CD4-positive, alpha-beta T cell treated with Interferon gamma for 1 hour (primary cell): ENCODE measurements around the gene POLR2J.
A peak's percentile ranks its signal among the peaks of the same experiment; 100 is the strongest.

Source experiments
- DNase-seq: peaks from one replicate; pipeline ENCODE4 v3.0.0-alpha.2; 2020

POLR2J gene

GRCh38 chr7:102433219-102434038 lies 45.3 kb downstream of the POLR2J start, which contains the start of gene ORAI2:
ORAI2 (plus strand) TSS chr7:102433575; CDS start chr7:102438957, 5,382 bp downstream.
- DNase-seq = peak; percentile 88

- DNase-seq = no peak
Measured at GRCh38 chr7:102432442-102433218, 46.1 kb downstream of the POLR2J start.

DNA sequence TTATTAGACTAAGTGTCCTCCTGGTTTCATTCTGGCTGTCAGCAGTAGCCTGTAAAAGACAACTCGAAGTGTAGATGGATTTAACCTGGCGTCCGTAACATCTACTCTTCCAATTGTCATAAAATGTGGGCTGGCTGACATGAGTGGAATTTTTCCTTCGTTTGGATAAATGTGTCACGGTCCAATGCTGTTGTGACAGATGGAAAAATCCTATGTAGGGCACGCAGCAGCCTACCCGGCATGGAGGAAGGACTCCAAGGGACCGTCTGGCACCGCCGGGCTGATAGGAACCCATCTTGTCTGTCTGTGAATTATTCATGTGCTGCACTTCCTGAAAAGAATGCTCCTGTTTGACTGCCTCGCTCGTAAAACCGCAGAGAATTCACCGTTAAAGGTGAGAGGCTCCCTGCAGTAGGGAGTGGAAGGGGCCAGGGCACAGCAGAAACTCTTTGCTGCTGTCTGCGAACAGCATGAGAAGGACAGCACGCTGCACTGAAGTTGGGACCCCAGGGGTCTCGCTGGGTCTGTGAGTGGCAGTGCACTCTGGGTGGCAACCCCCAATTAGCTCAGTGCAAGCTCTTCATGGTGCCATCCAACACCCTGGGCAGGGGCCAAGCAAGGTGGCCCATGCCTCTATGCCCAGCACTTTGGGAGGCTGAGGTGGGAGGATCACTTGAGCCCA lies 47.0 kb downstream of the POLR2J start:
- peak; percentile 74 for DNase-seq

DNA sequence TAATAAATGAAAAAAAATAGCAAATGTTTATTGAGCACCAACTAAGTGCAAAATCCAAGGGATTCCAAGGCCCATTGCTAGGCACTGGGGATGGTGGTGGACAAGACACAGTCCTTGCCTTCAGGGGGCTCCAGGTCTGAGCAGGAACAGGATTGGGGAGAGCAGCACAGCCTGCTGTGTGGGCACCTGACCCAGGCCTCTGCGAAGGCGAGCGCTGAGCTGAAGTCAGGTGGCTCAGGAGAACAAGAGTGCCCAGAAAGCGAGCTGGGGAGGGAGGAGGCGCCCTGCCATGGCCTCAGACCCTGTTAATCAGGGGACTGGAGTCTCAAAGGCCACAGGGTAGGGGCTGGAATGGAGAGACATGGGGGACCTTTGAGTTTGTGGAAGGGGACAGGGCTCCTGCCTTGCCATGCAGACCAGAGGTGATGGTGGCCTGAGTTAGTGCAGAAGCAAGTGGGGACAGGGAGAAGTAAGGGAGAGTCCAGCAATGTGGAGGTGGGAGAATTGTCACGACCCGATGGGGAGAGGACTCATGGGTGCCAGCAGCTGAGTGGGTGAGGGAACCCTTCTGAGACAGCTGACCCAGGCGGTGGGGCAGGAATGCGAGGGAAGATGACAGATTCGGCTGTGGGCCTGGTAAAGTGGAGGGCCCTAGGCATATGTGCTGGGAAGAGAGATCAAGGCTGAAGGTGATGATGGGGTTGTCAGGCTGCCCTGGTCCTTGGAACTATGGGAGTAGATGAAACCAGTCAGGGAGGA lies 49.4 kb downstream of the POLR2J start:
- no peak for DNase-seq

- DNase-seq = no peak
Measured at GRCh38 chr7:102427019-102427405, 51.7 kb downstream of the POLR2J start.

DNA sequence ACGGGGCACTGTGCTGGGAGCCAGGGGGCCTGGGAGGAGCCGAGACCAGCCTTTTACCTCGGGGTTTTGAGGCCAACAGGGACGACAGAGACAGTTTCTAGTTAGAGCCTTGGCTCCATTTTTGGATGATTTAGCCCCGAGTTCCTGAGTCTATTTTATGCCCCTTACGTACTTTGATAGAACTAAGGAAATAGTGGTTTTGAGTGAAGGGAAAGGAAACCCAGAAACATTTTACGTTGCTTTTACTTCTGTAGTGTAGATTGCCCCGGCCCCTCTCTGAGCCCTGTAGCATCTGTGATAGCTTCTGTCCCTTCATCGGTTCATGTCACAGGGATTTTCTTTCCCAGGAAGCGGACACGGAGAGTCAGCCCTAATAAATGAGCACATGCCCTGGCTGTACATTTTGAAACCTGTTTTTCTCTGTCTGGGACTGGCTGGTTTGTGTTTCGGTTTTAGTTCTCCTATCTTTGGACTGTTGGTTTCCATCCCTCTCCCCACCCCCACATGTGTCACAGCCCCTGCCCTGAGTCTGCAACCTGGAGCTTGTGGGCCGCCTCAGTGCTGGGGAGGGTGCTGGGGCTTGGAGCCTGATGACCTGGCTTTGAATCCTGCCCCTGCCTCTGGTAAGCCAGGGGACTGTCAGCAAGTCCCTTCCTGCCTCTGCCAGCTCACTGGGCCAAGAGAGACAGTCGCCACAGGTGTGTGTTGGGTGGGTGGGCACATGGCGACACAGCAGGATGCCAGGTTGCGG lies 52.3 kb downstream of the POLR2J start:
- DNase-seq = peak; percentile 82

GRCh38 chr7:102425639-102426267 lies 53.0 kb downstream of the POLR2J start:
- DNase-seq = peak; percentile 93

DNA sequence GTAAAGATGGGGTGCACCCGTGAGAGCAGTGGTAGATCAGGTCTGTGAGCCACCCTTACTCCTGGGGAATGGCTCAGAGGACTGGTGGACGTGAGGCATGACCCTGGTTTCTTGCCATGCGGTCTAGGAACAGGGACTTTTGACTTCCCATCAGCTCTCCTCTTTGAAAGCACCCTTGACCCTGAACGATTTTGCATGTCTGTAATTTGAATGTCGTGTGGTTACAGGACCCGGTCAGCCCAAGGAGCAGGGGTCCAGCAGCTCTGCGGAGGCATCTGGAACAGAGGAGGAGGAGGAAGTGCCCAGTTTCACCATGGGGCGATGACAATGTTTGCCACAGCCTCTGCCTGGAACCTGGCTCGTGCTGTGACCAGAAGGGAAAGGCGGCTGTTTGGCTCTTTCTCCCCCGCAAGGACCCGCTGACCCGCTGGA lies 53.9 kb downstream of the POLR2J start:
- peak; percentile 32 for DNase-seq

DNA sequence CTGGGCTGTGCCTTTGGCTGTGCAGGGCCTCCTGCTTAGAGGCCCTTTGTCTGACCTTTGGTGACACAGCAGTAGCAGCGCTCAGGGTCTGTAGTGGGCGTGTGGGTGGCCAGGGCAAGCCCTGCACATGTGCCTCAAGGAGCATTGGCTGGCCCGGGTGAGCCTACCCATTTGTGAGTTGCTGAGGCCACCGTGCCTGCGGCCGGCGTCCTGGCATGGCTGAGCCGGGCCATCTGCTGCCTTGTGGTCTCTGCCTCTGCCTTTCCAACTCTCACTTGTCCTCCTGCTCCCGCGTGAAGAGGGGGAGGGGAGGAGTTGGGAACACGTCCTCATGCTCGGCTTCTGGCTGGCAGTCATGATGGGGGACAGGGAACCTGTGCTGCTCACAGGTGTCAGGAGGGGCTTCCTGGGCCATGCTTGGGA lies 54.6 kb downstream of the POLR2J start:
- DNase-seq = no peak
